HG03108 (cell line): ENCODE results near the gene HMGCR.

Source experiments
- ATAC-seq: cut with Tn5 transposase; IDR thresholded peaks from one replicate; pipeline ENCODE4 v1.9.1; 2021; ENCODE audit warnings: moderate library complexity; ENCODE audit not compliant: unreplicated experiment

HMGCR gene

GRCh38 chr5:75380099-75380498 lies 43.1 kb downstream of the HMGCR start:
- no peak for ATAC-seq

GRCh38 chr5:75381456-75381855 lies 44.4 kb downstream of the HMGCR start:
- ATAC-seq = no peak

GRCh38 chr5:75384218-75384617 lies 47.2 kb downstream of the HMGCR start:
- ATAC-seq = no peak

GRCh38 chr5:75387806-75388205 lies 50.8 kb downstream of the HMGCR start:
- no peak for ATAC-seq

GRCh38 chr5:75389430-75389829 lies 52.4 kb downstream of the HMGCR start:
- ATAC-seq = no peak

- ATAC-seq = no peak
Observed at GRCh38 chr5:75395277-75395676, 58.3 kb downstream of the HMGCR start.

GRCh38 chr5:75405296-75405695 lies 68.3 kb downstream of the HMGCR start:
- no peak for ATAC-seq
